ENCODE measurements around the gene SUMO2.
"Not testable (repeated sequence)": the region's sequence is repeated elsewhere in the genome, so short reads cannot be mapped to it uniquely, and the experiment has no call there.

GRCh38 chr17:75137762-75138161, 45.0 kb downstream of the SUMO2 start:
- not testable (repeated sequence) for TF ChIP-seq CTCF (IDR thresholded peaks at IDR 0.05; ENCODE audit: low read depth, low read length, poor library complexity, severe bottlenecking); EZH2phosphoT487 (IDR thresholded peaks at IDR 0.05; ENCODE audit: borderline replicate concordance, low read length)

Data from DOHH2 (cell line).